ENCODE results near the gene ARHGAP26. TPM values are rescaled to one million over a fixed set of nuclear protein-coding genes. Genes with fewer than 3 reads are reported as not detected.

The ARHGAP26 gene
- polyA plus RNA-seq, 6 donors from 2014 or later = 2.4 to 8.7 (median 4.1) TPM

DNA sequence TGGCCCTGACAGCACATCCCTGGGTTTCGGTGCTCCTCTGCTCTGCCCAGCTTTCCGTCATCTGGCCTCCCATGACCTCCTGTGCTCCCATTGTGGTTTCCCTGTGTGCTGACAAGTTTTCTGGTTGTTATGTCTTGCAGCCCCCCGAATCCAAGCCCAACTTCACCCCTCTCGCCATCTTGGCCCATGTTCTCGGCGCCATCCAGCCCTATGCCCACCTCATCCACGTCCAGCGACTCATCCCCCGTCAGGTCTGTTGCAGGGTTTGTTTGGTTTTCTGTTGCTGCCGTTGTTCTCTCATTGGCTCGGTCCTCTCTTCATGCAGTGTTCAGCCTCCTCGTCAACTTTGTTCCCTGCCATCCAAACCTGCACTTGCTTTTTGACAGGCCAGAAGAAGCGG, 436.9 kb downstream of the ARHGAP26 start:
- DNase-seq = no peak
- Mint-ChIP-seq H3K27me3 (no peaks in the 10 kb centered on the region), H3K4me3 (no peak overlapping the region), H3K27ac (peak overlapping the region in 2 of 6 donors; percentile 76 to 91), H3K9me3 (peaks cover 0 to 5% (median 2%) of the 10 kb centered on the region in 7 donors), H3K4me1 (no peaks in the 10 kb centered on the region), H3K36me3 (peaks cover 4 to 18% of the 10 kb centered on the region in 2 donors)
- no peak for ATAC-seq (ENCODE audit: low read depth in 2 of 2)

DNA sequence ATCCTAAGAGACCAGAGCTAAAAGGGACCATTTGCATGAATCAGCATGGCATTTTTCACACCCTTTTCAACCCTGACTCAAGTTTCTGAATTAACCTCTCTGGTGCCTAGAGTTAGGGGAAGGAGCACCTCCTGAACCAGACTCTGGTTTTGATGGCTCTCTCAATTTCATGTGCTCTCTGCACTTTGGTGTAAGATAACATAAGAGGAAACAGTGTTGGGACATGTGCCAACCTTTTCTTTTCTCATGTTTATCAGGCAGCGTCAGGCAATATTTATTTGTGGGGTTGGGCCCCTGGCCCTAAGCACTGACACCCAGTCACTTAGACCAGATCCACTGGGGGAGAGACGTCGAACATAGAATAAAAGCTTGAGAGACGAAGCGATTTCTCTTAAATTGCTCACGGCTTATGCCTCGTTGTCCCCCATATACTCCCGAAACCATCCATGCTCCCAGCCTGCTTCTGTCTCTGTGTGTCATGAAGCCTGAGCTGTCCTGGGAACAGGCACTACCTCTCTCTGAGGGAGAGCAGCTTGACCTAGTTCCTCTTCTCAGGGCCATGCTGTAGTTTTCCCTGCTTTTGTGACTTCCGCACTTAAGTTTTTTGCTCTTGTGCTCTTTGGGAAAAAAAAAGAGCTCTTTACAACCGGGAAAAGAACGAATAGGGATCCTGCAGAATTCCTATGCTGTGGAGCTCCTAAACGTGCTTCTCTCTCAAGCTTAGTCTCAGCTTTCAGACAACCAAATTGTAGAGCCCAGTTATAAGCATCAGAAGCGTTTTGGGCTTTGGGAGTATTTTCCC, 437.6 kb downstream of the ARHGAP26 start:
- Mint-ChIP-seq H3K4me3 (no peak overlapping the region), H3K36me3 (peaks cover 0 to 18% of the 10 kb centered on the region in 2 donors), H3K9me3 (peaks cover 0 to 5% (median 0%) of the 10 kb centered on the region in 7 donors), H3K27ac (peak overlapping the region in 1 of 6 donors; percentile 91), H3K27me3 (no peaks in the 10 kb centered on the region), H3K4me1 (no peaks in the 10 kb centered on the region)
- DNase-seq (no peak), ATAC-seq (ENCODE audit: low read depth in 2 of 2) (no peak)

DNA sequence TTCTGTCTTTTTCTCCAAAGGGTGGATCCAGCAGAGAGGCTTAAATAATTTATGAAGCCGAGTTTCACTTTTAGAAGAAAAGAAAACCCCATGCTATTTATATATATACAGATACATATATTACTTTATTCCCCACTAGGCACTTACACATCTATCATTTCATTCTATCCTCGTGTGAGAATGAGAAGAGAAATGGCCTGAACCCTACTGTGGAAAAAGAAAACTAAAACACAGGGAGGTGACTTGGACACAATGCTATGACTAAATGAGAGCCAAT, 438.1 kb downstream of the ARHGAP26 start:
- Mint-ChIP-seq H3K4me1 (no peaks in the 10 kb centered on the region), H3K4me3 (no peak overlapping the region), H3K27ac (no peak overlapping the region), H3K27me3 (no peaks in the 10 kb centered on the region), H3K9me3 (peaks cover 0 to 3% (median 0%) of the 10 kb centered on the region in 7 donors), H3K36me3 (peaks cover 0 to 18% of the 10 kb centered on the region in 2 donors)
- ATAC-seq (ENCODE audit: low read depth in 2 of 2) = no peak
- no peak for DNase-seq

DNA sequence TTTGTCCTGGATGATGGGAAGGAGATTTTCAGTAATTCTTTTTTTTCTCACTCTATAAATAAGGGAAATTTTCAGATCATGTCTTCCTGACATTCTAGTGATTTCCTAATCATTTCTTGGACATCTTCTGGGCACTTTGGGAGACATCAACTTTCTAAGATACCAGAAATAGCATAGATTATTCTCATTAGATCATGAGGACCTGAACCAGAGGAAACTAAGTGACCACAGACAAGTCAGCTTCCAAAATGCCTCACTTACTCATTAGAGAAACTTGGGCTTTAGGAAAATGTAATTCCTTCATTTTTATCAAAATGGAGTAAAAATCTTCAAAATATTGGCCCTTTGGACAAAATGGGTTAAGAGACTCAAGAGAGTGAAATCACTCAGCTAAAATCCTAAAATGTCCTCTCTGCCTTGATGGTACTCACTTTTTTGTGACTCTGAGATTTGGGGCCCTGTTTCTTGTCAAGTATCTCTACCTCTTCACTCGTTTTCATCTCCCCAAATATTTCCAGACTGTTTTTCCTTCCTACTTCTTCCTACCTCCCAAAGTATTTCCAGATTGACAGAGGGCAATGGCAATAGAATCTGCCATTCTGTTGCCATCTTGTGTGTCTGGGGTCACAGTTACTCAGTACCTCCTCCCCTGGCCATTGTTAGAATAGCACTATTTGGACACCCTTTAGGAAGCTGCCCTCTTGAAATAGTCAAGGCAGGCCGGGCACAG, 438.8 kb downstream of the ARHGAP26 start:
- peaks cover 0 to 18% of the 10 kb centered on the region in 2 donors for H3K36me3 Mint-ChIP-seq
- no peak for DNase-seq
- H3K27ac Mint-ChIP-seq = no peak overlapping the region
- H3K4me1 Mint-ChIP-seq = no peaks in the 10 kb centered on the region
- no peak for ATAC-seq (ENCODE audit: low read depth in 2 of 2)
- no peak overlapping the region for H3K4me3 Mint-ChIP-seq
- H3K27me3 Mint-ChIP-seq = no peaks in the 10 kb centered on the region
- H3K9me3 Mint-ChIP-seq = peaks cover 0 to 1% (median 0%) of the 10 kb centered on the region in 7 donors

DNA sequence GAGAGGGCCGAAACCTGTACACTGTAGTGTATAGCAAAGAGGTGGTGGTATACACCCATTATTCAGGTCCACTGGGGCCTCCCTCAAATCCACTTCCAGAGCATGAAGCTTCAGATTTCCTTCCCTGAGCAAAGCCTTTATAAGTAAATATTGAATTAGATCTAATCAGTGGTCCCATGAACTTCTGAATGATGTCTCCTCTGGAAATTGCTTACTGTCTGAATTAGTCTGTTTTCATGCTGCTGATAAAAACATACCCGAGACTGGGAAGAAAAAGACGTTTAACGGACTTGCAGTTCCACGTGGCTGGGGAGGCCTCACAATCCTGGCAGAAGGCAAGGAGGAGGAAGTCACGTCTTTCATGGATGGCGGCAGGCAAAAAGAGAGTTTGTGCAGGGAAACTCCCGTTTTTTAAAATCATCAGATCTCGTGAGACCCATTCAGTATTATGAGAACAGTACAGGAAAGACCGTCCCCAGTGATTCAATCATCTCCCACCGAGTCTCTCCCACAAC, 439.8 kb downstream of the ARHGAP26 start:
- DNase-seq (no peak), ATAC-seq (ENCODE audit: low read depth in 2 of 2) (no peak)
- Mint-ChIP-seq H3K9me3 (peaks cover 0 to 1% (median 0%) of the 10 kb centered on the region in 7 donors), H3K4me1 (no peaks in the 10 kb centered on the region), H3K4me3 (no peak overlapping the region), H3K36me3 (peaks cover 0 to 16% of the 10 kb centered on the region in 2 donors), H3K27ac (no peak overlapping the region), H3K27me3 (no peaks in the 10 kb centered on the region)

DNA sequence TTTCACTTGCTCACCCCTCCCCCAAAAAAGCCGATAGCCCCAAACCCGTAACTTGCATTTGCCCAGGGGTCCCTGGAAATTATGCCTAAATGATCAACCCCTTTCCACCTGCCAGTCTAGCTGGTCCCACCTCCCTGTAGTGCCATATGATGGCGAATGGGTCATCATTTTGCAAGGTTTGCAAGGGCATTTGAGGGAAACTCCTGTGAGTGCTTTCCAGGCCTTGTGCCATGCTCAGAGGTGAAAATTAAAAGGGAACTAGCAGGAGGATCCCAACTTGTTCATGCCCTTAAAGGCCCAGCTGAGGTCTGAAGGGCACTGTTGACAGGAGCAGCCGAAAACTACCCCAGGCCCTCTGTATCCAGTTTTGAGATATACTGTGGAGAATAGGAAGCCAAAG, 440.4 kb downstream of the ARHGAP26 start:
- peaks cover 0 to 13% of the 10 kb centered on the region in 2 donors for H3K36me3 Mint-ChIP-seq

DNA sequence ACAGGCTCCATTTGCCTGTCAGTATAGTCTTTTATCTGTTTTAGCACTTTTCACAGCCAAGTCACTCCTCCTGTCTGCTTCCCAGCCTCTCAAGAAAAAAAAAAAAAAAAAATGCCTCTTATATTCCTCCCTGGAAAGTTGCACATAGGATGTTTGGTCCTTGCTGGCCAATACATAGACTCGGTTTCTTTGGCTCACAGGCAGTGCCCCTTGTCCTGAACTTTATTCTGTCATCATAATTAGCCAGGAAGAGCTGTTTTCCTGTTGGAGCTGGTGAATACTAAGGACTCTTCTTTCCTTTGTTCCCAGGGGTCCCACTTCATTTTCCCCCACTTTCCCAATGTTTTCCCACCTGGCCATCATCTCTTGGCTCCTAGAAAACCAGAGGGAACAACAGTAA, 442.1 kb downstream of the ARHGAP26 start:
- Mint-ChIP-seq H3K9me3 (peaks cover 0 to 1% (median 0%) of the 10 kb centered on the region in 7 donors), H3K36me3 (peaks cover 8 to 9% of the 10 kb centered on the region in 2 donors), H3K4me1 (no peaks in the 10 kb centered on the region), H3K4me3 (no peak overlapping the region), H3K27me3 (no peaks in the 10 kb centered on the region), H3K27ac (peak overlapping the region in 2 of 6 donors; percentile 59 to 64)
- no peak for DNase-seq
- no peak for ATAC-seq (ENCODE audit: low read depth in 2 of 2)

More for the DNA sequence above, 440.4 kb downstream of the ARHGAP26 start:
- ATAC-seq (ENCODE audit: low read depth in 2 of 2) = no peak
- peak overlapping the region in 1 of 6 donors; percentile 25 for H3K27ac Mint-ChIP-seq
- H3K9me3 Mint-ChIP-seq = peaks cover 0 to 1% (median 0%) of the 10 kb centered on the region in 7 donors
- DNase-seq = no peak
- H3K4me3 Mint-ChIP-seq = no peak overlapping the region
- no peaks in the 10 kb centered on the region for H3K4me1 Mint-ChIP-seq
- no peaks in the 10 kb centered on the region for H3K27me3 Mint-ChIP-seq

DNA sequence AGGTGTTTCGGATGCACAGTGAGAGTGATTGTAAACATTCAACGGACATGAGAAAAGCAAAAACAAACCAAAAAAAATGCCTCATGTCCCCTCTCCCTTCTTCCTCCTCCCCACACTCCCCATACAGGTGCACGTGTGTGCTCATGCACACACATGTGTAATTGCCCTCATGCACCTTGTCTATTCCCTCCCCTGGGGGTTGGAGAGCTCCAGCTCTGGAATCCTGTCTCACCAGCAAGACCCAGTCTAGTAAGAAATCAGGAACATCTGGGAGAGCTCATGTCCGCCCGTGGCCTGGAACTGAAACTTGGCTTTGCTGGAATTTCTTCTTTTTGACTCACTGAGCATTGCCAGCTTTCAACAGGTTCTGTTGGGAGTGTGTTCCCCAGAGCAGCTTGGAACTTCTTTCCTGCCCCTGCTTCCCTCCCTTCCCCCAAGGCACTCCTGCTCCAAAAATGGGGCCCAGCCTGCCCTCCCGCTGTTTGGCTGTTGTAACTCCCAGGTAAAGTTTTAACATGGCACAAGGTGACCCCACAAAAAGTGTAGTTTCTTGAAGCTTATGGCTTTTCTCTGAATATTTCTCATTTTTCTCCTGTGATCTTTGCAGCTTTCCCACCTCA, 443.2 kb downstream of the ARHGAP26 start:
- H3K27ac Mint-ChIP-seq = no peak overlapping the region
- H3K36me3 Mint-ChIP-seq = peaks cover 4 to 8% of the 10 kb centered on the region in 2 donors
- DNase-seq = no peak
- H3K27me3 Mint-ChIP-seq = no peaks in the 10 kb centered on the region
- no peaks in the 10 kb centered on the region for H3K4me1 Mint-ChIP-seq
- ATAC-seq (ENCODE audit: low read depth in 2 of 2) = no peak
- H3K4me3 Mint-ChIP-seq = no peak overlapping the region
- peaks cover 0 to 1% (median 0%) of the 10 kb centered on the region in 7 donors for H3K9me3 Mint-ChIP-seq

DNA sequence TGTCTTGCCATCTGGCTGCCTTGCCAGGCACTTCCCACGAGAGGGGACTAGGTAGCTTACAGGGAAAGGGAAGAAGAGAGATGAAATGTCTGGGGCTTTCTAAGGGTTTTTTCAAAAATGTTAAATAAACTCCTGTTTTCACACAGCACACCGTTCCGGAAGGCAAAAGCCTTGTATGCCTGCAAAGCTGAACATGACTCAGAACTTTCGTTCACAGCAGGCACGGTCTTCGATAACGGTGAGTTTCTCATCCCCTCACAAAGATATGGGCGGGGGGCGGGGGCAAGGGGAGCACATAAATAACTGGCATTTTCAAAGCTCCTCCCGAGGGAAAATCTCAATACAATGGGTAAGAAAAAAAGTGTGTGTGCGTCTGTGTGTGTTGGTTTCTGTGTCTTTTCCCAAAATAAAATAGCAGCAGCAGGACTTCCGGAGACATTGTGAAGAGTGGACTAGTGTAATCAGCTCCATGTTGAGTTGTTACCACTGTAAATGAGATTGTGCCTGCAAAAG, 443.7 kb downstream of the ARHGAP26 start:
- peaks cover 4 to 8% of the 10 kb centered on the region in 2 donors for H3K36me3 Mint-ChIP-seq
- DNase-seq = no peak
- ATAC-seq (ENCODE audit: low read depth in 2 of 2) = no peak
- H3K27me3 Mint-ChIP-seq = no peaks in the 10 kb centered on the region
- peak overlapping the region in 1 of 6 donors; percentile 15 for H3K27ac Mint-ChIP-seq
- H3K4me1 Mint-ChIP-seq = no peaks in the 10 kb centered on the region
- H3K4me3 Mint-ChIP-seq = no peak overlapping the region
- H3K9me3 Mint-ChIP-seq = peaks cover 0 to 1% (median 0%) of the 10 kb centered on the region in 7 donors

DNA sequence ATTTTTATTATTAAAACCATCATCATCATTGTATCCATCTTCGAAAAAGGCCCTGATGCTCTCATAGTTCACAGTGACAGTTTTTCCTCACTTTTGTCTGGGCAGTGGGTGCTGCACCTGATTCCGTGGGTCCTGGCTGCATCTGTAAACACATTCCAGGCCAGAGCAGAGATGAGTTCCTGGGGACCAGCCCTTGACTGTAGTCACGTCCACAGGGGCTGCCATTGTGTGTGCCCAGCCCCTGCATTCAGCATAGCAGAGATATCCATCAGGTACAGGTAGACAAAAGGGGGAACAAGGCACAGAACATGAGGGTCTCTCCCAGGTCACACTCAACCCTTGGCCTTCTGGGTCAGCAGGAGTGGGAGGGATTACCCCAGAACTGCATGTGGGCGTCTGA, 444.3 kb downstream of the ARHGAP26 start:
- ATAC-seq (ENCODE audit: low read depth in 2 of 2) (no peak), DNase-seq (no peak)
- H3K4me1 Mint-ChIP-seq = no peaks in the 10 kb centered on the region
- no peak overlapping the region for H3K4me3 Mint-ChIP-seq
- H3K36me3 Mint-ChIP-seq = peaks cover 4 to 8% of the 10 kb centered on the region in 2 donors
- no peak overlapping the region for H3K27ac Mint-ChIP-seq
- H3K9me3 Mint-ChIP-seq = no peaks in the 10 kb centered on the region
- H3K27me3 Mint-ChIP-seq = no peaks in the 10 kb centered on the region

DNA sequence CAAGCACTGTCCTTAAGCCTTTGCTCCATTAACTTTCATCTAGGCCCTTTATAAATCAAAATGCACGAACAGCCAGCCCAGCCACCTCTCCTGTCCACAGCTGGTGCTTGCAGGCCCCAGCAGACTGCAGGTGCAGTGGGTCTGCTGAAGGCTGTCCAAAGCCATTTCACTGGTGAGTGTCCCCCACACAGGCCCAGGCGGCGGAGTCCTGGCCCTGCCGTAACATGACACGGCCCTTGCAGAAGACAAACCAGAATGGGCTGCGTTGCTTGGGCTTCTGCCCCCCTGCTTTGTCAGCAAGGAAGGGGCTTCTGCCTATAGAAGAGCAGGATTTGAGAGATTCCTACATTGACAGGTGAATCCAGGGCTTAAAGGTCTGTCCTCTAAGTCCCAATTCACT, 444.7 kb downstream of the ARHGAP26 start:
- peak overlapping the region in 1 of 6 donors; percentile 78 for H3K27ac Mint-ChIP-seq
- H3K4me3 Mint-ChIP-seq = no peak overlapping the region

DNA sequence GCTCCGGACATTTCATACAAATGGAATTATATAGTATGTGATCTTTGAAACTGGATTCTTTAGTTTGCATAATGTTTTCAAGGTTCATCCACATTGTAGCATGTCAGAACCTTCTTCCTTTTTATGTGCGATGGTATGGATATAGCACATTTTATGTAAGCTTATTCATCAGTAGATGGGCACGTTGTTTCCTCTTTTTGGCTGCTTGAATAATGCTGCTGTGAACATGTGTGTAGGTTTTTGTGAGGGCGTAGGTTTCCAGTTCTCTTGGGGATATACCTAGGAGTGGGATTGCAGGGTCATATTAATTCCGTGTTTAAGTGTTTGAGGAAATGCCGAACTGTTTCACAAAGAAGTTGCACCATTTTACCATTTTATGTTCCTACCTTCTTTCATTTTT, 445.5 kb downstream of the ARHGAP26 start:
- H3K36me3 Mint-ChIP-seq = peaks cover 4 to 8% of the 10 kb centered on the region in 2 donors
- no peak for DNase-seq

More for the DNA sequence above, 444.7 kb downstream of the ARHGAP26 start:
- Mint-ChIP-seq H3K36me3 (peaks cover 4 to 8% of the 10 kb centered on the region in 2 donors), H3K9me3 (no peaks in the 10 kb centered on the region), H3K4me1 (no peaks in the 10 kb centered on the region), H3K27me3 (no peaks in the 10 kb centered on the region)
- no peak for DNase-seq
- no peak for ATAC-seq (ENCODE audit: low read depth in 2 of 2)

DNA sequence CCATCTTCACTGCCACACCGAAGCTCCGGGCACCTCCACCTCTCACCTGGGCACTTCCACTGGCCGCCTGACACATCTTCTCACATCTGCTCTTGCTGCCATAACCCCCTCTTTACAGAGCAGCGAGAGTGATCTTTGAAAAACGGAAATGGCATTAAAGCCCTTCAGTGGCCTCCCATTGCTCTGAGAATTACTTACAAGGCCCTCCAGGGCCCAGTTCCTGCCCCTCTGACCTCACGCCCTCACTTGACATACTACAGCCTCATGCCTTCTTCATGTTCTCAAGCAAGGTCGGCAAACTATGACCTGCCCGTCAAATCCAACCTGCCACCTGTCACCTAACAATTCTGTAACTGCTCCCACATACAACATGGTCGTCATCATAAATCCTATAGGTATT, 446.0 kb downstream of the ARHGAP26 start:
- H3K4me1 Mint-ChIP-seq = peaks cover 9 to 11% (median 10%) of the 10 kb centered on the region in 3 donors
- H3K36me3 Mint-ChIP-seq = peaks cover 4 to 8% of the 10 kb centered on the region in 2 donors
- no peak overlapping the region for H3K4me3 Mint-ChIP-seq
- DNase-seq (no peak), ATAC-seq (ENCODE audit: low read depth in 2 of 2) (no peak)
- peak overlapping the region in 2 of 6 donors; percentile 53 to 70 for H3K27ac Mint-ChIP-seq
- H3K27me3 Mint-ChIP-seq = no peaks in the 10 kb centered on the region
- H3K9me3 Mint-ChIP-seq = no peaks in the 10 kb centered on the region

More for the DNA sequence above, 445.5 kb downstream of the ARHGAP26 start:
- no peak for ATAC-seq (ENCODE audit: low read depth in 2 of 2)
- Mint-ChIP-seq H3K4me3 (no peak overlapping the region), H3K27ac (no peak overlapping the region), H3K27me3 (no peaks in the 10 kb centered on the region), H3K4me1 (peaks cover 4 to 6% (median 5%) of the 10 kb centered on the region in 3 donors), H3K9me3 (no peaks in the 10 kb centered on the region)

All from naive B cell (primary cell).